Measurements from ENCODE around the gene GPR89B. TPM values are rescaled to one million over a fixed set of nuclear protein-coding genes. Genes with fewer than 3 reads are reported as not detected.
"Not testable (repeated sequence)": the region's sequence is repeated elsewhere in the genome, so short reads cannot be mapped to it uniquely, and the experiment has no call there.

Gene GPR89B
- total RNA-seq, 1 donor from 2014 or later = 14.7 TPM

DNA sequence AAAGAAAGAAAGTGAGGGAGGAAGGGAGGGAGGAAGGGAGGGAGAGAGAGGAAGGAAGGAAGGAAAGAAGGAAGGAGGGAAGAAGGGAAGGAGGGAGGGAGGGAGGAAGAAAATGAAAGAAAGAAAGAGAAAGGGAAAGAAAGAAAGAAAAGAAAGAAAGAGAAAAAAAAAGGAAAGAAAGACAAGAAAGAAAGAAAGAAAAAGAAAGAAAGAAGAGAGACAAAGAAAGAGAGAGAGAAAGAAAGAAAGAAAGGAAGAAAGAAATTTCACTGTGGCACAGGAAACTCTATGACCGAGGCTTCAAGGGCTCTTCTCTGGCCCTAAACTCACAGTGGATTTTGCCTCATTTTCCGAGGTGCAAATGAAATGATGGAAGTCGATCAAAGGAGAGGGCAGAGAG lies 104.0 kb downstream of the GPR89B start:
- not testable (repeated sequence) for DNase-seq (ENCODE audit: low read depth in 2 of 2)

DNA sequence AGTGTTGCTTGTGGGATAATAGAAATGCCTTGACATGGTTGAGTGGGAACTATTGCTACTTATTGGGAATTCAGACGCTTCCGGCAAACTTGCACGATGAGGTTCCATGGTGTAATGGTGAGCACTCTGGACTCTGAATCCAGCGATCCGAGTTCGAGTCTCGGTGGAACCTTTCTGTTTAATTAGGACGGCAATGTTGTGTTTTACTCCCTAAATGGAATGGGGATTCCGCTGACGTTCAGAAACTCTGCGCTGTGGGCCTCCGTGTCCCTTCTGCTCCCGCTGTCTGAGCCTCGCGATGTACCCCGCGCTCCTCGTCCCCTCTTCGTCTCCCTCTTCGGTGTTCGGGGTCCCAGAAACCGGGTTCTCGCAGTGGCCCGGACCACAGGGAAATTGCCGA lies 104.5 kb downstream of the GPR89B start:
- not testable (repeated sequence) for DNase-seq (ENCODE audit: low read depth in 2 of 2)

- DNase-seq (ENCODE audit: low read depth in 2 of 2) = not testable (repeated sequence)
Measured at GRCh38 chr1:148033147-148033546, 104.9 kb downstream of the GPR89B start.

DNA sequence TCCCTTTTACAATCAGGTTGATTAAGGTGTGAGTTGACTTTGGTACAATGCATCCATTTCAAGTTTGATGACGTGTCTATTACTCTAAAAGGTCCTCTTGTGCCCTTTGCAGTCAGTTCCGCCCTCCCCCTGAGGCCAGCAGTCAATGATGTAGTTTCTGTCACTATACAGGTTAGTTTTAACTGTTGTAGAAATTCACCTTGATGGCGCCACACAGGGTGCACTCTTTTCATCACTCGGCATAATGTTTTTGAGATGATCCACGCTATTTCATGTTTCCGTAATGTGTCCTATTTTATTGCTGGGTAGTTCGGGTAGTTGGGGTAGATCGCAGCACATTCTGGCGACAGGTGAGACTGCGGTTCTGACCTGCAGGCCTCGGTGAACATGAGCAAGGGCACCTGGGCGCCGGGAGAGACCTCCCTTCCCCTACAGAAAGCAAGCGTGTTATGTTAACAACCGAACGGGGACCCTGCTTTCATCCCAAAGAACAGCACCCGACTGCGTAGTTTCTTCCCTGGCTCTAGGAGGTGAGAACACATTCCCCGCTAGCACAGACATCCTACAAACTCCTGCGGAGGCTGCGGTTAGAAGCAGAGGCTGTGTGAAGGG lies 109.7 kb downstream of the GPR89B start:
- not testable (repeated sequence) for DNase-seq (ENCODE audit: low read depth in 2 of 2)

- DNase-seq (ENCODE audit: low read depth in 2 of 2) = peak; percentile 64 to 71
Measured at GRCh38 chr1:148038462-148039333, 110.5 kb downstream of the GPR89B start.

Other genes with a start within 250 kb of the GPR89B start
- under 0.01 and 0.87 TPM in 2 replicates for gene GJA5, start 167.8 kb upstream of the GPR89B start, total RNA-seq
- not detected in 2 replicates for gene GJA8, start 25.6 kb upstream of the GPR89B start, total RNA-seq
- gene NBPF11, start 223.9 kb downstream of the GPR89B start, total RNA-seq = 2.2 and 3.6 TPM in 2 replicates

Data from lung microvascular endothelial cell (primary cell).